GM23248 (cell line): Measurements from ENCODE around the gene ZBTB20.

Experiments used
- EZH2 ChIP-seq: fragments of 200-600 bp; sonication (generic); IDR thresholded peaks from 2 replicates; pipeline ENCODE4 v1.6.1; 2018; ENCODE audit warnings: antibody characterized with exemption, mild to moderate bottlenecking; ENCODE audit not compliant: insufficient read depth, poor library complexity, severe bottlenecking
- EZH2phosphoT487 ChIP-seq: fragments of 200-600 bp; sonication (generic); IDR thresholded peaks from 2 replicates; pipeline ENCODE4 v1.6.1; 2018; ENCODE audit warnings: antibody characterized with exemption, moderate library complexity, mild to moderate bottlenecking, low read depth; ENCODE audit not compliant: insufficient read depth

- TF ChIP-seq EZH2 (no peak), EZH2phosphoT487 (no peak)
Observed at GRCh38 chr3:114350690-114351089, 796.4 kb downstream of the ZBTB20 start.
